ENCODE measurements around the gene LAMB4. TPM values are rescaled to one million over a fixed set of nuclear protein-coding genes. Genes with fewer than 3 reads are reported as not detected.
A peak's percentile ranks its signal among the peaks of the same experiment; 100 is the strongest.

LAMB4 gene
- total and polyA plus RNA-seq, 3 experiments from 2014 or later: not detected

DNA sequence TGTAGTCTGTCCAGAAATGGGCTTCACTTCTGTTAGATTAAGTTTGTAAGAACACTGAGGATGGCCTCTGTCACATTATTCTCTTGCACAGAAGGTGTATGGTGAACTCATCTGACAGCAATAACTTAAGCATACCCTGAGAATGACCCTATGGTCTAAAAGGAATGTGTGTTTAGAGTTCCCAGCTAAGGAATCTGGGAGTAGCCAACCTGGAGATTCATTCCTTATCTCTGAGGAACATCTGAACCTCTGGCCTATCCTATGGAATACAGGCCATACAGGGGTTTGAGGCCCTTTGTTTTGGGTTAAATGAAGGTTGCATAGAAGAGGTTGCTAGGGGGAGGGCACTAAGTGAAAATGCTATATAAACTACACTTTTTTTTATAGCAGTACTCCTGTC is 41.4 kb downstream of the LAMB4 start:
- no peak for DNase-seq
- Histone ChIP-seq H3K27ac (ENCODE audit: low read depth, low read length) (no peak overlapping the region), H3K27me3 (ENCODE audit: insufficient read depth, low read length, poor library complexity, severe bottlenecking) (no peaks in the 10 kb centered on the region), H3K36me3 (ENCODE audit: insufficient read depth, low read length) (no peaks in the 10 kb centered on the region), H3K4me3 (ENCODE audit: low read length) (no peak overlapping the region), H3K4me1 (ENCODE audit: insufficient read depth, low read length) (no peaks in the 10 kb centered on the region), H3K9me3 (ENCODE audit: low read length) (no peaks in the 10 kb centered on the region)
- Mint-ChIP-seq H3K27ac (no peak overlapping the region), H3K9me3 (no peaks in the 10 kb centered on the region), H3K27me3 (peaks cover 4 to 6% of the 10 kb centered on the region in 2 donors), H3K4me3 (no peak overlapping the region), H3K36me3 (no peaks in the 10 kb centered on the region), H3K4me1 (no peaks in the 10 kb centered on the region)
- ChIA-PET CTCF (no interaction called here), POLR2A (no interaction called here)

DNA sequence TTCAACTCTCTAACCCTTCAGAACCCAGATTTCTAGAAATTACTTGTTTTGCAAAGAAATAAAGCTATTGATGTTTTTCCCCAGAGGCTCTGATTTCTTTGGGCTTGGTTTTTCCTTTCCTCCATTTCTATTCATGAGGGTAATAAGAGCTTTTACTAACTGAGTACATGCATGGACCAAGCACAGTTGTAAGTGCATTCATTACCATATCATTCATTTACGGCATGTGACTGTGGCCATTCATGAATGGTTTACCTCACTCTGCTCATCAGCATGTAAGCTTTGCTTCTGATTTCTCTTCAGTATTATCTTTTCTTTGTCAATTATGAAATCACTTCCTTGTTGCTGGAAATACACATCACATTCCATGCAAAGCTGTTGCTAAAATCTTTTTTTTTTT is 42.4 kb downstream of the LAMB4 start:
- DNase-seq: no peak
- Mint-ChIP-seq H3K4me1 (no peaks in the 10 kb centered on the region), H3K27ac (no peak overlapping the region), H3K4me3 (no peak overlapping the region), H3K36me3 (no peaks in the 10 kb centered on the region), H3K27me3 (peaks cover 5 to 6% of the 10 kb centered on the region in 2 donors), H3K9me3 (no peaks in the 10 kb centered on the region)
- Histone ChIP-seq H3K9me3 (ENCODE audit: low read length) (no peaks in the 10 kb centered on the region), H3K4me3 (ENCODE audit: low read length) (no peak overlapping the region), H3K27me3 (ENCODE audit: insufficient read depth, low read length, poor library complexity, severe bottlenecking) (no peaks in the 10 kb centered on the region), H3K4me1 (ENCODE audit: insufficient read depth, low read length) (no peaks in the 10 kb centered on the region), H3K27ac (ENCODE audit: low read depth, low read length) (no peak overlapping the region), H3K36me3 (ENCODE audit: insufficient read depth, low read length) (no peaks in the 10 kb centered on the region)
- CTCF ChIA-PET: no interaction called here
- POLR2A ChIA-PET: no interaction called here

DNA sequence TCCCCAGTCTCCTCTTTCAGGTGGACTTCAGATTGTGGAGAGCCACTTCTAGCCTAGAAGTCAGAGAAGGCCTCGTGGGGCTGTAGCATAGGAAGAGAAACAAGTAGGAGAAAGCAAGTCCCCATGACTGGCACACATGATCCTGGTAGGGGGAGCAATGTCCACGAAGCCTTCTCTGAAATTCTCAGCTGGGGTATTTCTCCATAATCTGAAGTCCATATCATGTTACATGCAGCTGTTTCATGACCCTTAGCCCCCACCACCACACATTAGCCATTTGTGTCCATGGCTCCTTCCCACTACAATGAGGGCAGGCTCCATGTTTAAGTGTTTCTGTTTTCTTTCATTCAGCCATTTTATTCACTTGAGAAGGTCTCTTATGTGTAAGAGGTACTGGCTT is 43.2 kb downstream of the LAMB4 start:
- Mint-ChIP-seq H3K9me3 (no peaks in the 10 kb centered on the region), H3K36me3 (no peaks in the 10 kb centered on the region), H3K27ac (no peak overlapping the region), H3K4me3 (no peak overlapping the region), H3K27me3 (peaks cover 1 to 5% of the 10 kb centered on the region in 2 donors), H3K4me1 (no peaks in the 10 kb centered on the region)
- Histone ChIP-seq H3K27ac (ENCODE audit: low read depth, low read length) (no peak overlapping the region), H3K4me1 (ENCODE audit: insufficient read depth, low read length) (no peaks in the 10 kb centered on the region), H3K36me3 (ENCODE audit: insufficient read depth, low read length) (no peaks in the 10 kb centered on the region), H3K27me3 (ENCODE audit: insufficient read depth, low read length, poor library complexity, severe bottlenecking) (no peaks in the 10 kb centered on the region), H3K4me3 (ENCODE audit: low read length) (no peak overlapping the region), H3K9me3 (ENCODE audit: low read length) (no peaks in the 10 kb centered on the region)
- CTCF ChIA-PET: no interaction called here
- POLR2A ChIA-PET: no interaction called here
- DNase-seq: no peak

DNA sequence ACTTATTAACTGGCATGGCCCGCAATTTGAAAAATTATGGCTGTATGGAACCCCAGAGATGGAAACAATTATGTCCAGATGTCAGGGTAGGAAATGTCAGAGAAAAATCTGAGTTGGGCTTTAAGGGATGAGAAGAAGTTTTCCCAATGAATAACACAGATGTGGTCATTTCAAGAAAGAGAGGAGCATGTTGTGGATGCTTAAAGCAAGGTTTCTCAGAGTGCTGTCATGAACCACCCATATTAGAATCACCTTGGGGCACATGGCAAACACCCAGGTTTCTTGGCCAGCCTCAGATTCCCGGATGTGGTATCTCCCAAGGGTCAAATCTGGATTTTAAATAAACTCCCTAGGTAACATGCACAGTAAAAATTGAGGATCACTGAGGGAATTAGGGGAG is 43.6 kb downstream of the LAMB4 start:
- no peak overlapping the region for H3K27ac ChIP-seq (ENCODE audit: low read depth, low read length)
- H3K9me3 ChIP-seq (ENCODE audit: low read length): no peaks in the 10 kb centered on the region
- Mint-ChIP-seq H3K27ac (peak overlapping the region in 1 of 8 donors; percentile 44), H3K4me1 (no peaks in the 10 kb centered on the region), H3K9me3 (peaks cover 0 to 3% (median 0%) of the 10 kb centered on the region in 5 donors), H3K27me3 (peaks cover 0 to 5% of the 10 kb centered on the region in 2 donors), H3K4me3 (no peak overlapping the region), H3K36me3 (no peaks in the 10 kb centered on the region)
- POLR2A ChIA-PET: no interaction called here
- no peak for DNase-seq
- no peaks in the 10 kb centered on the region for H3K36me3 ChIP-seq (ENCODE audit: insufficient read depth, low read length)
- H3K4me3 ChIP-seq (ENCODE audit: low read length): no peak overlapping the region
- no peaks in the 10 kb centered on the region for H3K4me1 ChIP-seq (ENCODE audit: insufficient read depth, low read length)
- CTCF ChIA-PET: no interaction called here
- no peaks in the 10 kb centered on the region for H3K27me3 ChIP-seq (ENCODE audit: insufficient read depth, low read length, poor library complexity, severe bottlenecking)

DNA sequence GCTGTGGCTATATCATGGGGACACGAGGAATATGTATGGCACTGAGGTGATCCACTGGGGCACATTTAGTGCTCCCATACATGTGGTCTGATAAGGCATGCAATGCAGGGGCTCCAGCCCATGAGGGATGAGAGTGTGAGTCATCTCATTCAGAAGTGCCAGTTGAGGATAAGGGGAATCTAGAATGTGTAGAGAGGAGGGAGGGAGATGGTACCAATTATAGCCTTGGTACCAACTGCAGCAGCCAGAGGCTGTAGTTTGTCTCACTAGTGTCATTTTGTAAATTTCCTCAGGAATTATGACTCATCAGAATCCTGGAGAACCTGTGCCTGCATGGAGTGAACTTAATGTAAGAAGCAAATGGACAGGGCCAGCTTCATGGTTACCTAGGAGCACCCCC is 46.2 kb downstream of the LAMB4 start:
- ChIA-PET POLR2A (no interaction called here), CTCF (no interaction called here)
- Histone ChIP-seq H3K27me3 (ENCODE audit: insufficient read depth, low read length, poor library complexity, severe bottlenecking) (no peaks in the 10 kb centered on the region), H3K4me3 (ENCODE audit: low read length) (no peak overlapping the region), H3K9me3 (ENCODE audit: low read length) (no peaks in the 10 kb centered on the region), H3K4me1 (ENCODE audit: insufficient read depth, low read length) (no peaks in the 10 kb centered on the region), H3K27ac (ENCODE audit: low read depth, low read length) (no peak overlapping the region), H3K36me3 (ENCODE audit: insufficient read depth, low read length) (no peaks in the 10 kb centered on the region)
- Mint-ChIP-seq H3K27me3 (peaks cover 0 to 5% of the 10 kb centered on the region in 2 donors), H3K27ac (no peak overlapping the region), H3K36me3 (no peaks in the 10 kb centered on the region), H3K9me3 (peaks cover 0 to 7% (median 0%) of the 10 kb centered on the region in 5 donors), H3K4me3 (no peak overlapping the region), H3K4me1 (no peaks in the 10 kb centered on the region)
- DNase-seq: no peak

DNA sequence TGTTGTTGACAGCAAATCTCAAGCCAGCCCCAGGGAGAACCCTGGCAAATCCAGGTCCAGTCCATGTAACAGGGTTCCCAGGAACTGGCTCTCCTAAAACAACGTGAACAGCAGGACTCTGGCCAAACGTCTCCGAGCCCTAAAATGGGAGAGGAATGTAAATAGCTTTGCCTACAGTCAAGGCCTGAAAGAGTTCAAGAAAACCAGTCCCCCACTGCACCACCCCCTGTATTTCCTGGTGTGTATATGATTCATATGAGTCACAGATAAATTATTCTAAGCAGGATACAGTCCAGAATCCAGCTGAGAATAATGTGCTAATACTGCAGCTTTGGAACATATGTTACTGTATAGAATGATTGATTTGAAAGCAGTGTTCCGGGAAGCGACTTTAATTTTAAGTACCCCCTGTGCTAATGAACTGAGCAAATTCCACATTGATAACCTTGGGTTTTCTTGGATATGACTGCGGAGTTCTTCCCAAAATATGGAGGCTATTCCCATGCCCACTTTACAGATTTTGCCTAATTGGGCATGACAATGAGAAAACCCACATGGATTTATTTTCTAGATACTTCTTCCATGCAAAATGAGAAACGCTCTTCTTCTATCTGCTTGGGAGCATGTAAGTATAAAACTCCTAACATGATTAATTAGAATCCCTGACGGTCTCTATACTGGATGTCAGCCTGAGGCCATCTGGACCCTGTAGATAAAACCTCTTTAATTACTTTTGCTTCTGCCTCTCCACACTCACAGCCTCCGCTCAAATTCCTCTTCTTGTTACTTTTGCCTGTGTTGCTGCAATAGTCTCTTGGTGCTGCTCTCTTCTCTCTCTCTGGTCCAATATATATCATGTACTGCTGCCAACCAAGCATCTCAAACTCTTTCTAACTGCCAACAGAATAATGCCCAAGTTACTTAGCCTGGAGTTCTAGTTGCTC is 50.2 kb downstream of the LAMB4 start:
- CTCF ChIA-PET: no interaction called here
- Histone ChIP-seq H3K36me3 (ENCODE audit: insufficient read depth, low read length) (no peaks in the 10 kb centered on the region), H3K4me1 (ENCODE audit: insufficient read depth, low read length) (no peaks in the 10 kb centered on the region), H3K4me3 (ENCODE audit: low read length) (no peak overlapping the region), H3K27ac (ENCODE audit: low read depth, low read length) (peak overlapping the region; percentile 61), H3K27me3 (ENCODE audit: insufficient read depth, low read length, poor library complexity, severe bottlenecking) (no peaks in the 10 kb centered on the region), H3K9me3 (ENCODE audit: low read length) (no peaks in the 10 kb centered on the region)
- Mint-ChIP-seq H3K36me3 (no peaks in the 10 kb centered on the region), H3K27me3 (peaks cover 2 to 3% of the 10 kb centered on the region in 2 donors), H3K27ac (no peak overlapping the region), H3K4me1 (no peaks in the 10 kb centered on the region), H3K9me3 (peaks cover 0 to 7% (median 0%) of the 10 kb centered on the region in 5 donors), H3K4me3 (no peak overlapping the region)
- POLR2A ChIA-PET: no interaction called here
- DNase-seq: no peak

DNA sequence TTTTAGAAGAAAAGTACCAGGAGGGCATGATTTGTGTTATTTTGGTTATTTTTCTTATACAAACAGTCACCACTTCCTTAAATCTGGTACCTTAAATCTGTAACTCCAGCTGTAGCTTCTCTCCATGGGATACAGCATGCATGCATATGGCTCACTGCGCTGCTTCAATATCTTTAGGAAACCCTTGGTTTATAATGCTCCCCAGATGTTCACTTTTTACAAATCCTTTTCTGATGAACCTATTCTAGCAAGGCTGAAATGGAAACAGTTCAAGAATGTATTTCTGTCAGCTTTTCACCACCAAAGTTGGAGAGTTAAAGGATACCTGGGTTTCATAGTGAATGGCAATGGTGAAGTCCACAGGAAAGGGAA is 50.9 kb downstream of the LAMB4 start:
- CTCF ChIA-PET: no interaction called here
- H3K27me3 ChIP-seq (ENCODE audit: insufficient read depth, low read length, poor library complexity, severe bottlenecking): no peaks in the 10 kb centered on the region
- H3K9me3 ChIP-seq (ENCODE audit: low read length): no peaks in the 10 kb centered on the region
- no peak for DNase-seq
- Mint-ChIP-seq H3K4me1 (no peaks in the 10 kb centered on the region), H3K4me3 (no peak overlapping the region), H3K9me3 (peaks cover 0 to 7% (median 0%) of the 10 kb centered on the region in 5 donors), H3K36me3 (no peaks in the 10 kb centered on the region), H3K27ac (no peak overlapping the region), H3K27me3 (peaks cover 3 to 4% of the 10 kb centered on the region in 2 donors)
- H3K27ac ChIP-seq (ENCODE audit: low read depth, low read length): peak overlapping the region; percentile 61
- H3K4me3 ChIP-seq (ENCODE audit: low read length): no peak overlapping the region
- no peaks in the 10 kb centered on the region for H3K4me1 ChIP-seq (ENCODE audit: insufficient read depth, low read length)
- POLR2A ChIA-PET: no interaction called here
- no peaks in the 10 kb centered on the region for H3K36me3 ChIP-seq (ENCODE audit: insufficient read depth, low read length)

DNA sequence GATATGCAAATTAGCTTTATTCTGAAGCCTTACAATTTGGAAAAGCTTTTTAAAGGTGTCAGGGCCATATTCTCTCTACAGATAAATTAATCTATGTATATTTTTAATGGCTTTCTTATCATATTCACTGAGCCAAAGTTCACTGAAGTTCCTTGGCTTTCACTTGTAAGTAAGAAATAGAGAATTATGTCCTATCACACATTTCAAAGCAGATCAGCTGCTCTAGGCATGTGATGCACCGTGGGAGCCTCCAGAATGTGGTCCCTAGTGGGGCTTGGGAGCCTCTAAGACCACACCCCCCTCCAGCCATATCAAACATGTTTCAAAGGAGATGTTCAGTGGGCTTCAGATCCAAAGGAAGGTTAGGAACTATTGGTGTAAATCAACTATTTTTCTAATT is 51.5 kb downstream of the LAMB4 start:
- peaks cover 1 to 7% of the 10 kb centered on the region in 2 donors for H3K27me3 Mint-ChIP-seq
- H3K9me3 Mint-ChIP-seq: peaks cover 0 to 7% (median 0%) of the 10 kb centered on the region in 5 donors
- CTCF ChIA-PET: no interaction called here
- Histone ChIP-seq H3K27ac (ENCODE audit: low read depth, low read length) (no peak overlapping the region), H3K4me3 (ENCODE audit: low read length) (no peak overlapping the region), H3K27me3 (ENCODE audit: insufficient read depth, low read length, poor library complexity, severe bottlenecking) (no peaks in the 10 kb centered on the region), H3K36me3 (ENCODE audit: insufficient read depth, low read length) (no peaks in the 10 kb centered on the region), H3K9me3 (ENCODE audit: low read length) (no peaks in the 10 kb centered on the region), H3K4me1 (ENCODE audit: insufficient read depth, low read length) (no peaks in the 10 kb centered on the region)
- DNase-seq: no peak
- POLR2A ChIA-PET: no interaction called here
- H3K4me1 Mint-ChIP-seq: no peaks in the 10 kb centered on the region
- H3K27ac Mint-ChIP-seq: no peak overlapping the region
- no peaks in the 10 kb centered on the region for H3K36me3 Mint-ChIP-seq
- no peak overlapping the region for H3K4me3 Mint-ChIP-seq
